Small intestine (tissue), 7 donors: ENCODE data around the gene ZBTB46. TPM values are rescaled to one million over a fixed set of nuclear protein-coding genes. Genes with fewer than 3 reads are reported as not detected.

Experiments used
- DNase-seq, 2 donors: peaks; one replicate each; pipeline versions ENCODE4 v3.0.0 to v3.0.0-alpha.2; 2013
- FAIRE-seq: peaks from 2 replicates; lab custom pipeline; 2012; peaks lifted over from hg19 to GRCh38; lab: Jason Lieb, UNC
- H3K27ac ChIP-seq, 3 donors: one replicate each; pipeline ENCODE4 v1.5.1; 2013; ENCODE audit warnings: low read length in 2 of 3, mild to moderate bottlenecking in 2 of 3, control low read depth in 1 of 3, inconsistent platforms in 1 of 3, low read depth in 1 of 3, moderate library complexity in 1 of 3
- H3K27me3 ChIP-seq, 3 donors: one replicate each; pipeline ENCODE4 v1.6.1; 2013; ENCODE audit warnings: low read length in 3 of 3, inconsistent platforms in 1 of 3; ENCODE audit not compliant: control insufficient read depth in 3 of 3, insufficient read depth in 3 of 3
- H3K36me3 ChIP-seq, 3 donors: one replicate each; pipeline ENCODE4 v1.6.1; 2013; ENCODE audit warnings: low read length in 3 of 3, inconsistent platforms in 1 of 3, low read depth in 1 of 3, mild to moderate bottlenecking in 1 of 3, moderate library complexity in 1 of 3; ENCODE audit not compliant: control insufficient read depth in 3 of 3, insufficient read depth in 2 of 3
- H3K4me1 ChIP-seq, 3 donors: one replicate each; pipeline ENCODE4 v1.6.1; 2013; ENCODE audit warnings: low read length in 2 of 3, inconsistent platforms in 1 of 3, low read depth in 1 of 3, mild to moderate bottlenecking in 1 of 3, moderate library complexity in 1 of 3; ENCODE audit not compliant: control insufficient read depth in 3 of 3, insufficient read depth in 2 of 3
- H3K4me3 ChIP-seq, 3 donors: one replicate each; pipeline ENCODE4 v1.5.1; 2013; ENCODE audit warnings: low read length in 3 of 3, control low read depth in 1 of 3, inconsistent platforms in 1 of 3, low read depth in 1 of 3, mild to moderate bottlenecking in 1 of 3, moderate library complexity in 1 of 3
- H3K9me3 ChIP-seq, 2 donors: one replicate each; pipeline ENCODE4 v1.6.1; 2013; ENCODE audit warnings: low read depth in 1 of 2, low read length in 1 of 2; ENCODE audit not compliant: control insufficient read depth in 2 of 2, insufficient read depth in 1 of 2
- WGBS, 3 donors: extraction: QIAGEN DNeasy Blood & Tissue Kit; methylation state at CpG; one replicate each; pipeline ENCODE4 v1.1.7; 2013; 5-methylcytosine and 5-hydroxymethylcytosine counted together
- polyA plus RNA-seq, 4 donors: library from polyadenylated mRNA; stranded (reverse) in 3 of 4; unstranded in 1 of 4; fragments of 200-250 nt in 3 of 4; fragments of 120-200 nt in 1 of 4; gene quantifications; one replicate each; pipeline versions ENCODE4 v1.2.1 to v1.2.3, GENCODE V29; 2013
- donor health status: healthy with polysubstance abuse.
- donor health status: control.
- donor health status: control.
- donor health status: Bipolar disorder and iron deficiency.
- donor health status: healthy.

The ZBTB46 gene
- polyA plus RNA-seq, 4 donors, result 1.1 to 3.1 (median 2.6) TPM; not detected in 1

DNA sequence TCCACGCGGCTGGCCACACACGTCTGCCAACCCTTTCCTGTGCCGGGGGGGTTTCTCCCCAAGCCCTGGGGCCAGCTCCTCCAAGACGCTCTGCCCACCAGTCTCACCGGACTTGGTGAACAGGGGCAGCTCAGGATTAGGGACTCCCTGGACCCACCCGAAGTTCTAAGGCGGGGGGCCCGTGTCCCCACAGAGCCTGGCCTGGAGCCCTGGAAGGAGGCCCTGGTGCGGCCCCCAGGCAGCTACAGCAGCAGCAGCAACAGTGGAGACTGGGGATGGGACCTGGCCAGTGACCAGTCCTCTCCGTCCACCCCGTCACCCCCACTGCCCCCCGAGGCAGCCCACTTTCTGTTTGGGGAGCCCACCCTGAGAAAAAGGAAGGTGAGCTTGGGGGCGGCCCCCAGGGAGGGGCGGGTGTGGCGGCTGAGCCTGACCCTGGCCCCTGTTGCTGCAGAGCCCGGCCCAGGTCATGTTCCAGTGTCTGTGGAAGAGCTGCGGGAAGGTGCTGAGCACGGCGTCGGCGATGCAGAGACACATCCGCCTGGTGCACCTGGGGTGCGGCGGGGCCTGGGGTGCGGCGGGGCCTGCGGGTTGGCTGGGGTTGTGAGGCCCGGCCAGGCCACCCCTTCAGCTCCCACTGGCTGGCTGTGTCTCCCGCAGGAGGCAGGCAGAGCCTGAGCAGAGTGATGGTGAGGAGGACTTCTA, 89.2 kb downstream of the ZBTB46 start:
- 84 to 87% (median 86%) methylated on average over 27 to 30 of the region's 30 CpGs for WGBS, 3 donors
- no peaks in the 10 kb centered on the region for H3K27me3 ChIP-seq
- H3K4me1 ChIP-seq, result peaks cover 1 to 30% (median 4%) of the 10 kb centered on the region in 3 donors
- no peaks in the 10 kb centered on the region for H3K9me3 ChIP-seq
- DNase-seq, result no peak
- FAIRE-seq, result no peak
- peaks cover 0 to 48% (median 0%) of the 10 kb centered on the region in 3 donors for H3K36me3 ChIP-seq
- H3K27ac ChIP-seq, result peak overlapping the region in 2 of 3 donors; percentile 47 to 99
- H3K4me3 ChIP-seq, result peak overlapping the region in 1 of 3 donors; percentile 78

- peak overlapping the region in 2 of 3 donors; percentile 47 to 99 for H3K27ac ChIP-seq
- peak overlapping the region in 1 of 3 donors; percentile 78 for H3K4me3 ChIP-seq
- H3K9me3 ChIP-seq, result no peaks in the 10 kb centered on the region
- DNase-seq (no peak), FAIRE-seq (no peak)
- H3K36me3 ChIP-seq, result peaks cover 0 to 53% (median 0%) of the 10 kb centered on the region in 3 donors
- no peaks in the 10 kb centered on the region for H3K27me3 ChIP-seq
- 28 to 45% (median 32%) methylated on average over 6 of the region's 6 CpGs for WGBS, 3 donors
- H3K4me1 ChIP-seq, result peaks cover 1 to 30% (median 4%) of the 10 kb centered on the region in 3 donors
These were observed 89.7 kb downstream of the ZBTB46 start for GRCh38 chr20:63741354-63741675.

- H3K4me1 ChIP-seq, result peaks cover 1 to 30% (median 4%) of the 10 kb centered on the region in 3 donors
- peaks cover 0 to 54% (median 2%) of the 10 kb centered on the region in 3 donors for H3K36me3 ChIP-seq
- peak; percentile 83 to 95 for DNase-seq
- peak overlapping the region; percentile 67 to 99 (median 82) for H3K27ac ChIP-seq
- WGBS, 3 donors, result 3 to 15% (median 10%) methylated on average over 25 to 29 of the region's 29 CpGs
- H3K27me3 ChIP-seq, result no peaks in the 10 kb centered on the region
- FAIRE-seq, result no peak
- H3K4me3 ChIP-seq, result peak overlapping the region; percentile 74 to 78 (median 78)
- no peaks in the 10 kb centered on the region for H3K9me3 ChIP-seq
These were observed 90.3 kb downstream of the ZBTB46 start for GRCh38 chr20:63740627-63741353.

DNA sequence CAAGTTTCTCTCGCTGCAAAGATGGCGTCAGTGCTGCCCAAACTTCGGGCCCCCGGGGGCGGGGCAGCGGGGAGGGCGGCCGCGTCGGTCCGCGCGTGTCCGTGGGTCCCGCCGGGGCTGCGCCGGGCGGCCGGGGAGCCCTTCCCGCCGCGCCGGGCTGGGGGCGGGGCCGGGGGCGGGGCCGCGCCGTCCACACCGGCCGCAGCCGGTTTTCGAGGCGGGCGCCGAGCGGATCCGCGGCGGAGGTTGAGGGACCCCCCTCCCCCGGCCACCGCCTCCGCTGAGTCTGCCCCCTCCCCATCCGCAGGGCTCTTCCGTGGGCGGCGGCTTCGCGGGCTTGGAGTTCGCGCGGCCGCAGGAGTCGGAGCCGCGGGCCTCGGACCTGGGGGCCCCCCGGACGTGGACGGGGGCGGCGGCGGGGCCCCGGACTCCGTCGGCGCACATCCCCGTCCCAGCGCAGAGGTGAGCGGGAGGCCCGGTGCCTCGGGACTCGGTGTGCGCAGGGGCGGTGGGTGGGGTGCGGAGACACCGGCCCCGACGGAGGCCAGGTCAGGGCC, 90.9 kb downstream of the ZBTB46 start:
- Histone ChIP-seq H3K36me3 (peaks cover 3 to 57% (median 3%) of the 10 kb centered on the region in 3 donors), H3K27ac (peak overlapping the region; percentile 67 to 99 (median 82)), H3K4me1 (peaks cover 1 to 30% (median 4%) of the 10 kb centered on the region in 3 donors), H3K4me3 (peak overlapping the region; percentile 74 to 78 (median 78)), H3K27me3 (no peaks in the 10 kb centered on the region), H3K9me3 (no peaks in the 10 kb centered on the region)
- no peak for FAIRE-seq
- 0 to 1% (median 1%) methylated on average over 32 to 80 of the region's 80 CpGs for WGBS, 3 donors
- peak in 1 of 2 donors; percentile 14 for DNase-seq

DNA sequence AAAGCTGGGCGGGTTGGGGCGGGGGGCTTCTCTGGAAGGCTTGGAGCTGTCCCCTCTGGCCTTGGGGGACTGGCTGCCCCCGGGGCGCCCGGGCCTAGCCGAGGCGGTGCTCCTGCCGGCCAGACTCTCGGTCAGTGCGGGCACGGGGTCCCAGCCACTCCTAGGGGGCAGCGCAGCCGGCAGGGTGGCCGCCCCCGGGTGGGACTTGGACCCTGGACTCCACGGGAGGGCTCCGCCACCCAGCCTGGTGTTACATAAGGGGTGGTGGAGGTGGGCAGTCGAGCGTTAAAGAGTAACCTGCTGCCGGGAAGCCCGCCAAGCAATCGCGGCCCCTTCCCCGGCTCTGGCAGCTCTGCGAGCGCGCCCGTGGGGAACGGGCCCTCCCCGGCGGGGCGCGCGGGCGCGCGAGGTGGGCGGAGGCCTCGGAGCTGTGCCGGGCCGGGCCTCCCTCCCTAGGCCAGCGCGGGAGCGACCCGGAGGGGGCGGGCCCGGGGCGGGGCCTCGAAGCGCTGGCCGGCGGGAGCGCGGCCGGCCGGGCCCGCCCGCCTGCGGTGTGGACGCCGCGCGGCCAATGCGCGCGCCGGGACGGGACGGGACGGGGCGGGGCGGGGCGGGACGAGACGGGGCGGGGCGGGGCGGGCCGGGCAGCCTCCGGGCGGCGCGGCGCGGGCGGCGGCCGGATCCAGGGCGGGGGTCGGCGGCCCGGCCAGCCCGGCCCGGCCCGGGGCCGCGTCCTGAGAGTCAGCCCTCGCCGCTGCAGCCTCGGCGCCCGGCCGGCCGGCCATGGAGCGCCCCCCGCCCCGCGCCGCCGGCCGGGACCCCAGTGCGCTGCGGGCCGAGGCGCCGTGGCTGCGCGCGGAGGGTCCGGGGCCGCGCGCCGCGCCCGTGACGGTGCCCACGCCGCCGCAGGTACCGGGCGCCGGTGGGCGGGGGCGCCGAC, 91.7 kb downstream of the ZBTB46 start, which contains the start of gene SLC2A4RG:
Gene SLC2A4RG (plus strand): TSS at position 647 of the 940 bp plus-strand sequence. CDS start 137 bp downstream, at position 784.
- DNase-seq (peak; percentile 83 to 91), FAIRE-seq (no peak)
- Histone ChIP-seq H3K27ac (peak within 1 kb of the TSS; percentile 69 to 99 (median 82)), H3K4me1 (peaks cover 1 to 30% (median 4%) of the 10 kb centered on the region in 3 donors), H3K36me3 (peaks cover 5 to 58% (median 6%) of the 10 kb centered on the region in 3 donors), H3K27me3 (no peaks in the 10 kb centered on the region), H3K9me3 (no peaks in the 10 kb centered on the region), H3K4me3 (peak within 1 kb of the TSS; percentile 74 to 78 (median 78))
- WGBS, 3 donors, result 2 to 4% (median 2%) methylated on average over 28 to 136 of the region's 136 CpGs

DNA sequence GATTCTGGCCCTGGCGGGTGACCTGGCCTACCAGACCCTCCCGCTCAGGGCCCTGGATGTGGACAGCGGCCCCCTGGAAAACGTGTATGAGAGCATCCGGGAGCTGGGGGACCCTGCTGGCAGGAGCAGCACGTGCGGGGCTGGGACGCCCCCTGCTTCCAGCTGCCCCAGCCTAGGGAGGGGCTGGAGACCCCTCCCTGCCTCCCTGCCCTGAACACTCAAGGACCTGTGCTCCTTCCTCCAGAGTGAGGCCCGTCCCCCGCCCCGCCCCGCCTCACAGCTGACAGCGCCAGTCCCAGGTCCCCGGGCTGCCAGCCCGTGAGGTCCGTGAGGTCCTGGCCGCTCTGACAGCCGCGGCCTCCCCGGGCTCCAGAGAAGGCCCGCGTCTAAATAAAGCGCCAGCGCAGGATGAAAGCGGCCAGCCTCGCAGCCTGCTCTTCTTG, 92.4 kb downstream of the ZBTB46 start:
- Histone ChIP-seq H3K27me3 (no peaks in the 10 kb centered on the region), H3K4me1 (peaks cover 1 to 30% (median 4%) of the 10 kb centered on the region in 3 donors), H3K9me3 (no peaks in the 10 kb centered on the region), H3K36me3 (peaks cover 5 to 62% (median 8%) of the 10 kb centered on the region in 3 donors), H3K27ac (peak overlapping the region in 2 of 3 donors; percentile 53 to 71), H3K4me3 (peak overlapping the region in 2 of 3 donors; percentile 43 to 78)
- no peak for FAIRE-seq
- WGBS, 3 donors, result 5 to 27% (median 15%) methylated on average over 16 to 26 of the region's 26 CpGs
- peak; percentile 64 to 79 for DNase-seq

GRCh38 chr20:63737945-63738686, 92.9 kb downstream of the ZBTB46 start:
- 7 to 17% (median 16%) methylated on average over 24 to 43 of the region's 43 CpGs for WGBS, 3 donors
- no peak for FAIRE-seq
- DNase-seq, result peak; percentile 33 to 58
- Histone ChIP-seq H3K27ac (no peak overlapping the region), H3K4me3 (peak overlapping the region; percentile 7 to 51 (median 16)), H3K9me3 (no peaks in the 10 kb centered on the region), H3K36me3 (peaks cover 5 to 62% (median 10%) of the 10 kb centered on the region in 3 donors), H3K27me3 (no peaks in the 10 kb centered on the region), H3K4me1 (peaks cover 1 to 30% (median 4%) of the 10 kb centered on the region in 3 donors)
